RPMI8226 (cell line): ENCODE results near the gene CCL8.
"Not testable (repeated sequence)": the region's sequence is repeated elsewhere in the genome, so short reads cannot be mapped to it uniquely, and the experiment has no call there.

ENCODE experiments used
- DNase-seq: peaks from one replicate; pipeline ENCODE4 v3.0.0-alpha.2; 2015

Gene CCL8

GRCh38 chr17:34318474-34318873 lies 761 bp upstream of the CCL8 start:
- DNase-seq = peak; percentile 25

DNA sequence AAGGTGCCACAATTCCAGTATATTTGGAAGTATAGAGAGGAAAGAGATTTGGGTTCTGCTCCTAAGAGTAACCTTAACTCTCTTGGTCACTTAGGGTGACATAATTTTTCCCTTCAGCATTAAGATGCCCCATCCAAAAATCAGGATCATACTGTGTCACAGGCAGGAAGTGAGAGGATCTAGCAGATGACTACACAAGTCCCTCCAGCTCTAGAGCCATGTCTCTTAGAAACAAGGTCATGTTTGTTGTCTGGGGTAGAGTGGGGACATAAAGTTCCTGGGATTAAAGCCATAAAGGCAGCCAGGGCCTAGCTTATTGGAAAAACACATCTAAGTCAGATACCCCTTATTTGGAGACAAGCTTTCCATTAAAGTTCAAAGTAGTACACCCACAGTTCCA lies 2.7 kb downstream of the CCL8 start:
- no peak for DNase-seq

- not testable (repeated sequence) for DNase-seq
Measured at GRCh38 chr17:34327580-34327979, 8.3 kb downstream of the CCL8 start.

DNA sequence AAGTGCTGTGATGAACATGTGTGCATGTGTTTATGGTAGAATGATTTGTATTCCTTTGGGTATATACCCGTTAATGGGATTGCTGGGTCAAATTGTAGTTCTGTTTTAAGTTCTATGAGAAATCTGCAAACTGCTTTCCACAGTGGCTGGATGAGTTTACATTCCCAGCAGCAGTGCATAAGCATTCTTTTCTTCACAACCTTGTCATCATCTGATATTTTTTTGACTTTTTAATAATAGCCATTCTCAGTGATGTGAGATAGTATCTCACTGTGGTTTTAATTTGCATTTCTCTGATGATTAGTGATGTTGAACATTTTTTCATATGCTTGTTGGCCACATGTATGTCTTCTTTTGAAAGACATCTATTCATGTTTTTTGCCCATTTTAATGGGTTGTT lies 18.5 kb downstream of the CCL8 start:
- no peak for DNase-seq

- no peak for DNase-seq
Measured at GRCh38 chr17:34339138-34339770, 20.0 kb downstream of the CCL8 start.

DNA sequence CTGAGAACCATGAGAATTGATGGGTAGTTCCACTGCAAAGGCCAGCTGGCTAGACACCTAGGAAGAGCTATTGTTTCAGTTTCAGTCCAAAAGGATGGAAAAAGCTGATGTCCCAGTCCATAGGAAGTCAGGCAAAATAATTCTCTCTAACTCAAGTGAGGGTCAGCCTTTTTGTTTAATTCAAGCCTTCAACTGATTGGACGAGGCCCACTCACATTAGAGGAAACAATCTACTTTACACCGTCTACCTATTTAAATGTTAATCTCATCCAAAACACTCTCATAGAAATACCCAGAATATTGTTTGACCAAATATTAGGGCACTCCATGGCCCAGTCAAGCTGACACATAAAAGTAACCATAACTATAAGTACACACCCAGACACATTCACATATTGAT lies 22.7 kb downstream of the CCL8 start:
- DNase-seq = no peak

DNA sequence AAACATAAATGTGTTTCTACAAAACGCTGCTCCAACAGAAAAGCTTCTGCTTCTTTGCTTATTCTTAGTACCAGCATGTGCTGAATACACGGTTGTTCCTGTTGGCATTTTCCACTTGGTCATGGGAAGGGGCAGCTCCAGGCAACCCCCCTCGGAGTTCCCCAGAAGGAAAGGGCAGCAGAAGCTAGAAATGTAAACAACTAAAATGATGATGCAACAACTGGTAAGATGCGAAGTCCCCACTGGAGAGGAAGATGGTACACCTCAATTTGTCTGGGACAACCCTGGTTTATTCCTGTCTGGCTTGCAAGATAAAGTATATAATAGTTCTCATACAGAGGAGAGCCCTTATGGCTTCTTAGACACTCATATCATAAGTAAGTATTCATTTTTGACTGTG lies 27.8 kb downstream of the CCL8 start:
- DNase-seq = no peak

DNA sequence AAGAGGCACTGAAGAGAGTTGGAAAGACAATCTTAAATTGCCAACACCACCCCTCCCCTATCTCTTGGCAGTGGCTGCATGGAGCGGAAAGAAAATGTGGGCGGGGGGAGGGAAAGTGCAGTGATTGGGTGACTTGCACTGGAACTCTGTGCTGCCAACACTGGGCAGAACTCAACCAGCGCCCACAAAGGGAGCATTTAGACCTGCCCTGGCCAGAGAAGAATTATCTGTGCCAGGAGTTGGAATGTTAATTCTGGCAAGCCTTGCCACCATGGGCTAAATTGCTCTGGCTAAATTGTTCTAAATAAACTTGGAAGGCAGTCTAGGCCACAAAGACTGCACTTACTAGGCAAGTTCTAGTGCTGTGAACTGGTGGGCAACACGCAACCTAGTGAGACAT lies 30.5 kb downstream of the CCL8 start:
- no peak for DNase-seq

- no peak for DNase-seq
Measured at GRCh38 chr17:34351096-34351495, 31.9 kb downstream of the CCL8 start.

GRCh38 chr17:34352191-34352590 lies 33.0 kb downstream of the CCL8 start:
- DNase-seq = no peak

GRCh38 chr17:34354637-34355036 lies 35.4 kb downstream of the CCL8 start:
- DNase-seq = no peak

- no peak for DNase-seq
Measured at GRCh38 chr17:34356194-34356593, 37.0 kb downstream of the CCL8 start, which contains the start of gene CCL13. Gene CCL13 (plus strand): TSS chr17:34356480. CDS start chr17:34356527, 47 bp downstream.

GRCh38 chr17:34357398-34357797 lies 38.2 kb downstream of the CCL8 start:
- no peak for DNase-seq

GRCh38 chr17:34358631-34359030 lies 39.4 kb downstream of the CCL8 start:
- DNase-seq = no peak

- DNase-seq = no peak
Measured at GRCh38 chr17:34360601-34361270, 41.5 kb downstream of the CCL8 start.

DNA sequence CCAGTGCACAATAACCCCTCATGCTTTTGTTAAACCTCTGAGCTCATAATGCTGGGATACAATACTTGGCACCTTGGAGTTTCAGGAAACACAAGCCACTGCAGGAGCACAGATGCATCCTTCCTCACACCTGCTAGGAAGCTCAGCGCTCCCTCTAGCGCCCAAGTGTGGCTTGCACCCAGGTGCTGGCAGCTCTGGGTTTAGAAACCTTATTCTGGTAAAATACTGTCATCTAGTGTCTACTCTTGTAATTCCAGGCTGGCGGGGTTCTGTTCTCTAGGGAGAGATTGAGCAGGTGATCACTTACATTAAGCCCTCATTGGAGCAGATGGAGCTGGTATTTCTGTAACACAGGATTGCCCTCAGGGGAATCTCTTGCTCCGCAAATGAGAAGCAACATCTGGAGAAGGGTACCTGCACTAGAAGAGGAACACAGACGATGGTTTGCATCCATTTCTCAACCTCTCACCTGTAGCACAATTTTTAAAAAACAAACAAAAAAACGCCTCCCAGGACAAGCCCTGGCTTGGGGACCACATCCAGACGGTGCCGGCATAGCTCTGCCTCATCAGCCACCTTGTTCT lies 42.3 kb downstream of the CCL8 start:
- peak; percentile 94 for DNase-seq

DNA sequence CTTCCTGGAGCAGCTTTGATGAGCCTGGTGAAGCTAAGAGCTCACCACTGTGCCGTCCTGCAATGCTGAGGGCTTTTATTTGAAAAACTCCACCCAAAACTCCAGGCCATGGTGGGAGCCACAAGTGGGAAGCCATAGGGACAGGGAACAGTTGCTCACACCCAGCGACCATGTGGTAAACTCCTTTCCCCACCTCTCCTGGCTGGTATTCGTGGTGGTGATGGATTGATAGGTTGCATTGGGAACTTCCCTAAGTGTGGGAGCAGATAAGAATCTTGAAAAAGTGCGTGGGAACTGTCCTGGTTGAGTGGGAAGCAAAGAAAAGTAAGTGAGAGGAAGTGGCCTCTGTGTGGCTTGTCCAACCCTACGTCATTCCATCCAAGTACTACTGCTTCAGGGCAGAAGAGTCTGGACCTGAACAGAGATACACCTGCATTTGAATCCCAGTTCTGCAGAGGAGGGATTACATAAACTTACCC lies 44.0 kb downstream of the CCL8 start, which contains the start of gene CCL1:
Gene CCL1 (minus strand): TSS at position 51 of the 479 bp plus-strand sequence. CDS start 72 bp downstream, outside the sequence.
- no peak for DNase-seq

DNA sequence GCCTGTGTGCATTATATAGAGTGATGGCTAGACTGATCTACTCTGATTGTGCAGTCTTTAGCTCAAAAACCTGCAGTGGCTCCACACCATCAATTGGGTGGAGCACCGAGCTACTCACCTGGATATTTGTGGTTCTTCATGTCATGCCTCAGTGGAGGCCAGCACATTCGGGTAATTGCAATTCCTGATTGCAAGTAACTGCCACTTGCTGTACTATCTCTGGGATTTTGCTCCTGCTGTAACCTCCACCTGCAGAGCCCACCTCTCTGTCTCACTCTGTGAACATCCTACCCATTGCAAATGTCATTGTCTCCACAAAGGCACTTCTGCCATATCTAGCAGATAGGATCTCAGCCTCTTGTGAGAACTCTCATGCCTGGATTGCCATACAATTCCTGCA lies 45.5 kb downstream of the CCL8 start:
- no peak for DNase-seq

GRCh38 chr17:34365340-34365739 lies 46.1 kb downstream of the CCL8 start:
- peak; percentile 84 for DNase-seq

DNA sequence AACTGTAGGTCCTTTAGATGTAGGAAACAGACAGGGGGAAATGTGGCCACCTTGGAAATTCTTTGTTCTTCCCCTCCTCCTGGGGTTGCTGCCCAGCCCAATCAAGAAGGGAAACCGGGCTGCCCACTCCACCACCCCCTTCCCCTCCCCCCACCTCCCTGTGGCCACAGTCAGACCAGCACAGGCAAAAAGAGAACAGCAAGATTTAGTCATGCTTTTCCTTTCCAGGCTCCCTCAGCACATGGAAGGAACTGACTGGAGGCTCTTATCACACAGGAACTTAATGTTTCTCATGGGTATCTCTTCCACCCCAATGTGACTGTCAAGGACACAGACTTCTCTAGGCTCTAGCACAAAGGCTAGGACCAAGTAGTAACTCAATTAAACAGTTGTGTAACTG lies 46.8 kb downstream of the CCL8 start:
- peak; percentile 50 for DNase-seq

DNA sequence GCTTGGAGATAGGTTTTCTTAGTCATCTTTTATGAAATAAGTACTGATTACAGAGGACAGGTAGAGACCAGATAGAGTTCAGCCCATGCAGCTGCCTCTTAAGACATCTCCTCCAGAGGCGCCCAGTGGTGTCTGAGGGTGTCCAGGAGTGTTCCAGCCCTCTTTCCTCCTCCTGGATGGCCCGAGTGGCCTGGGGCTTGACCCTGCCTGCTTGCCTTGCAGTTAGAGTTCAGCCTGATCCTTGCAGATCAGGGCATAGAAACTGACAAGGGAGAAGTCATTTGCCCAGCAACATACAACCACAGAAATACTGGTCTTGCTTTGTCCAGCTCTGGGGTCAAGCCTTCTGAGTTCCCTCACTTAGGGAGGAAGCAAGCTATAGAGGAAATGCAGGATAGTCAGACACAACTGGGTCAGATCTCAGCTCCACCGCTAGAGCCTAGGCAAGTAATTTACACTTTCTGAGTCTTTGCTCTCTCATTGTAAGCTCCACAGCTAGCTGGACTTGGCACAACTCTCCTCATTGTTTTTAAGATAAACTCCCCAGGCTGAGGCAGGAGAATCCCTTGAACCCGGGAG lies 47.4 kb downstream of the CCL8 start:
- DNase-seq = no peak

GRCh38 chr17:34367486-34368195 lies 48.4 kb downstream of the CCL8 start:
- DNase-seq = no peak
